ENCODE data around the gene LIM2. TPM values are rescaled to one million over a fixed set of nuclear protein-coding genes. Genes with fewer than 3 reads are reported as not detected.

LIM2 gene
- total and polyA plus RNA-seq, 2 donors (not counting 1 experiment from before 2014, with no cell fraction given) = not detected

DNA sequence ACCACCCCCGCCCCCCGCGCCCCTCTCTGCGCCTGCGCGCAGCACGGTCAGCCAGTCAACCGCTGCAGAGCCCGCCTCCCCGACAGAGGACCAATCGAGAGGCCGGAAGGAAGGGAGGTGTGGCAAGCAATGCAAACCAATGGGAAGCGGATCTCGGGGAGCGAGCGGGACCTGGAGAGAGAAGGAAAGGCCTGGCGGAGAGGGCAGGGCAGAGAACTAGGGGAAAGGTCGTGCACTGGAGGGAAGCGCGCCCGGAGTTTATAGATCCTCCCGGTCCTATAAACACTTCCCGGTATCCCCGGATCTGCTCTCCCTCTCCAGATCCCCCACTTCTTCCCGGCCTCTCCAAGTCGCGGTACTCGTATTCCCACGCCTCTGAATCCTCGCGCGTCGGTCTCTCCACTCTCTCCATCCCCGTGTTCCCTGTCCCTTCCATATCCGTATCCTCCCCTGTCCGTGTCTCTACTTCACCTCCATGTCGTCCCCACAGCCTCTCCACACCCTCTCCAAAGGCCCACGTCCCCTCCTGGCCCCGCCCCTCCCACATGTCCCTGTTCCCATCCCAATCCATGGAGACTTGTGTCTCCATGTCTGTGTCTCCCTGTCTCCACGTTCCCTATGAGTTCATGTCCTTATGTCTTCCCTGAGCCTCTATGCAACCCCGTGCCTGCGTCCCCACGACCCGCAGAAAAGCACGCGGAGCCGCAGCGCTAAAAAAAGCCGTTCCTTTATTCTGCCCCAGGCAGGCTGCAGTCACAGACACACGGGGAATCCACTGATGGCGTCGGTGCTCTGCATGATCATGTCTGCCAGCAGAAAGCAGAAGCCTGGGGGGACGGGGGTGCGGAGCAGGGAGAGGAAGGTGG, 21.2 kb downstream of the LIM2 start:
- ChIA-PET CTCF (interaction anchor here (1.0 to 2.0 kb wide), 14 partner anchors 16 to 295 kb away, joined by 3 to 7 read pairs (median 4); partner anchors contain the start of gene VSIG10L), POLR2A (interaction anchor here (0.9 to 1.7 kb wide), 4 partner anchors 25 to 51 kb away, joined by 5 to 12 read pairs (median 9); partner anchors contain the start of genes SIGLEC10 and VSIG10L)
- Histone ChIP-seq H3K36me3 (replicated peaks in 1 of 2; ENCODE audit: control extremely low read depth in 1 of 2, control insufficient read depth in 1 of 2, extremely low read depth in 1 of 2, insufficient read depth in 2 of 2, low read length in 1 of 2) (no peaks in the 10 kb centered on the region), H3K27ac (ENCODE audit: low read length in 2 of 2) (peak overlapping the region; percentile 80 to 87), H3K4me1 (ENCODE audit: control insufficient read depth in 2 of 2, insufficient read depth in 2 of 2, low read length in 2 of 2) (peaks cover 5 to 31% of the 10 kb centered on the region in 2 donors), H3K4me2 (replicated peaks; ENCODE audit: low read depth, low read length, poor library complexity, severe bottlenecking) (peak overlapping the region; percentile 98), H3K4me3 (ENCODE audit: control extremely low read depth in 1 of 5, extremely low read depth in 1 of 5, insufficient read depth in 1 of 5, low read depth in 2 of 5, low read length in 4 of 5) (peak overlapping the region; percentile 73 to 94 (median 78)), H4K20me1 (ENCODE audit: control insufficient read depth, insufficient read depth, low read length, poor library complexity, severe bottlenecking) (no peaks in the 10 kb centered on the region), H2AFZ (ENCODE audit: insufficient read depth, low read depth, low read length, poor library complexity, severe bottlenecking) (peak overlapping the region; percentile 89), H3K79me2 (ENCODE audit: control insufficient read depth, insufficient read depth, low read length) (peaks cover 11% of the 10 kb centered on the region), H3K27me3 (replicated peaks in 1 of 4; ENCODE audit: control extremely low read depth in 1 of 4, control insufficient read depth in 3 of 4, insufficient read depth in 4 of 4, low read length in 3 of 4) (no peaks in the 10 kb centered on the region), H3K9me3 (ENCODE audit: control extremely low read depth in 1 of 3, control insufficient read depth in 2 of 3, insufficient read depth in 1 of 3, low read length in 2 of 3) (no peaks in the 10 kb centered on the region), H3K9ac (ENCODE audit: low read length) (peak overlapping the region; percentile 83)
- Mint-ChIP-seq H3K9me3 (ENCODE audit: insufficient read depth) (no peaks in the 10 kb centered on the region), H3K27ac (peak overlapping the region; percentile 95), H3K27me3 (no peaks in the 10 kb centered on the region), H3K4me3 (peak overlapping the region; percentile 97), H3K4me1 (peaks cover 37% of the 10 kb centered on the region)
- peak; percentile 93 for DNase-seq
- WGBS (ENCODE audit: insufficient coverage) = under 1% methylated on average over 48 of the region's 54 CpGs
- TF ChIP-seq, protein P1, sequence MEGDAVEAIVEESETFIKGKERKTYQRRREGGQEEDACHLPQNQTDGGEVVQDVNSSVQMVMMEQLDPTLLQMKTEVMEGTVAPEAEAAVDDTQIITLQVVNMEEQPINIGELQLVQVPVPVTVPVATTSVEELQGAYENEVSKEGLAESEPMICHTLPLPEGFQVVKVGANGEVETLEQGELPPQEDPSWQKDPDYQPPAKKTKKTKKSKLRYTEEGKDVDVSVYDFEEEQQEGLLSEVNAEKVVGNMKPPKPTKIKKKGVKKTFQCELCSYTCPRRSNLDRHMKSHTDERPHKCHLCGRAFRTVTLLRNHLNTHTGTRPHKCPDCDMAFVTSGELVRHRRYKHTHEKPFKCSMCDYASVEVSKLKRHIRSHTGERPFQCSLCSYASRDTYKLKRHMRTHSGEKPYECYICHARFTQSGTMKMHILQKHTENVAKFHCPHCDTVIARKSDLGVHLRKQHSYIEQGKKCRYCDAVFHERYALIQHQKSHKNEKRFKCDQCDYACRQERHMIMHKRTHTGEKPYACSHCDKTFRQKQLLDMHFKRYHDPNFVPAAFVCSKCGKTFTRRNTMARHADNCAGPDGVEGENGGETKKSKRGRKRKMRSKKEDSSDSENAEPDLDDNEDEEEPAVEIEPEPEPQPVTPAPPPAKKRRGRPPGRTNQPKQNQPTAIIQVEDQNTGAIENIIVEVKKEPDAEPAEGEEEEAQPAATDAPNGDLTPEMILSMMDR (IDR thresholded peaks at IDR 0.05) = no peak
- no peak for TF ChIP-seq EZH2 (IDR thresholded peaks at IDR 0.05; ENCODE audit: borderline replicate concordance, insufficient read depth, low read depth, low read length, poor library complexity, severe bottlenecking)
- peak; percentile 49 for ATAC-seq (ENCODE audit: low read depth)
- intact Hi-C loops (cut with micrococcal nuclease) = loop anchor here (1.0 to 2.0 kb wide), 8 partner anchors 22 to 338 kb away; partner anchors contain the start of gene SIGLEC10

Measured in B cell (primary cell).